HepG2 (cell line): ENCODE results near the gene EFCAB8. TPM values are rescaled to one million over a fixed set of nuclear protein-coding genes. Genes with fewer than 3 reads are reported as not detected.

Experiments
- CHD2 ChIP-seq: IDR thresholded peaks from 2 replicates; pipeline ENCODE4 v1.6.1; 2011; ENCODE audit warnings: low read depth, low read length, improper control_type of control experiment
- CREB3 ChIP-seq: sonication (generic); formaldehyde crosslinking; IDR thresholded peaks from 2 replicates; pipeline ENCODE4 v1.5.0; 2020; ENCODE audit warnings: missing genetic modification reagents
- FOXA1 ChIP-seq, 2 experiments: fragments of 450-650 bp in 1 of 2; sonication (generic) in 1 of 2; formaldehyde crosslinking in 1 of 2; IDR thresholded peaks; 2 replicates each; pipeline versions ENCODE4 v1.4.0 to v1.6.1; 2016 to 2020; ENCODE audit warnings: missing genetic modification reagents in 1 of 2
- IRF1 ChIP-seq: sonication (generic); formaldehyde crosslinking; IDR thresholded peaks from 2 replicates; pipeline ENCODE4 v1.4.0; 2020; ENCODE audit warnings: low read depth, mild to moderate bottlenecking, missing genetic modification reagents
- MAFF ChIP-seq: IDR thresholded peaks from 2 replicates; pipeline ENCODE4 v1.6.1; 2011; ENCODE audit warnings: low read depth, low read length, improper control_type of control experiment
- NAIF1 ChIP-seq: sonication (generic); formaldehyde crosslinking; IDR thresholded peaks from 2 replicates; pipeline ENCODE4 v1.5.0; 2020; ENCODE audit warnings: mild to moderate bottlenecking, missing genetic modification reagents, borderline replicate concordance
- NFYC ChIP-seq: IDR thresholded peaks from 2 replicates; pipeline ENCODE4 v1.6.1; 2016; ENCODE audit warnings: missing genetic modification reagents, missing compliant biosample characterization
- PLRG1 ChIP-seq: fragments of 450-650 bp; conservative IDR thresholded peaks from 2 replicates; pipeline ENCODE4 v1.6.1; 2016
- RFXAP ChIP-seq: sonication (generic); formaldehyde crosslinking; IDR thresholded peaks from 2 replicates; pipeline ENCODE4 v1.4.0; 2020; ENCODE audit warnings: missing genetic modification reagents, borderline replicate concordance
- TOPORS ChIP-seq: sonication (generic); formaldehyde crosslinking; IDR thresholded peaks from 2 replicates; pipeline ENCODE4 v1.8.0; 2023; ENCODE audit warnings: mild to moderate bottlenecking, missing genetic modification reagents
- ZBED4 ChIP-seq: sonication (generic); formaldehyde crosslinking; IDR thresholded peaks from 2 replicates; pipeline ENCODE4 v1.4.0; 2020; ENCODE audit warnings: missing genetic modification reagents, borderline replicate concordance
- ZBTB46 ChIP-seq: sonication (generic); formaldehyde crosslinking; IDR thresholded peaks from 2 replicates; pipeline ENCODE4 v1.4.0; 2020; ENCODE audit warnings: mild to moderate bottlenecking, missing genetic modification reagents, borderline replicate concordance
- ZNF124 ChIP-seq: sonication (generic); formaldehyde crosslinking; IDR thresholded peaks from 2 replicates; pipeline ENCODE4 v1.4.0; 2020; ENCODE audit warnings: missing genetic modification reagents
- ZNF33A ChIP-seq: sonication (generic); formaldehyde crosslinking; IDR thresholded peaks from 2 replicates; pipeline ENCODE4 v1.5.1; 2020; ENCODE audit warnings: missing genetic modification reagents, mild to moderate bottlenecking, moderate library complexity, borderline replicate concordance
- ZNF543 ChIP-seq: sonication (generic); formaldehyde crosslinking; IDR thresholded peaks from 2 replicates; pipeline ENCODE4 v1.4.0; 2020; ENCODE audit warnings: mild to moderate bottlenecking, missing genetic modification reagents
- ZNF788 ChIP-seq: sonication (generic); formaldehyde crosslinking; IDR thresholded peaks from 2 replicates; pipeline ENCODE4 v1.5.0; 2020; ENCODE audit warnings: mild to moderate bottlenecking, missing genetic modification reagents, borderline replicate concordance
- ZZZ3 ChIP-seq: sonication (generic); formaldehyde crosslinking; IDR thresholded peaks from 2 replicates; pipeline ENCODE4 v1.4.0; 2020; ENCODE audit warnings: missing genetic modification reagents, mild to moderate bottlenecking, borderline replicate concordance
- polyA plus RNA-seq, 8 experiments: library from polyadenylated mRNA; depleted of rRNA in 3 of 8; stranded (reverse) in 7 of 8; unstranded in 1 of 8; fragments of >200 nt; fragmentation: Illumina TruSeq in 4 of 8; extraction: Trizol in 4 of 8; gene quantifications; 2 replicates each; pipeline versions ENCODE4 v1.2.1 to v1.2.3, GENCODE V29; 2011 to 2016; ENCODE audit warnings: low read depth in 4 of 8, missing spikeins in 1 of 8, mixed read lengths in 1 of 8; ENCODE audit not compliant: insufficient read depth in 1 of 8
- total RNA-seq, 5 experiments: library from RNA; depleted of rRNA; stranded (reverse); fragments of >200 nt; fragmentation: Illumina TruSeq; extraction: Trizol; gene quantifications; 2 replicates each; pipeline ENCODE4 v1.2.3, GENCODE V29; 2016; ENCODE audit warnings: low read depth in 1 of 5

The EFCAB8 gene
- total and polyA plus RNA-seq, 2 of the 13 experiments (the other 11 are each of a cell fraction or from before 2014, with no cell fraction given): 0.15 to 0.22 TPM

- peak; percentile 50; the same call in 1 of the 2 replicates for TF ChIP-seq ZNF543 (CRISPR knock-in tag)
- no peak for TF ChIP-seq IRF1 (CRISPR knock-in tag)
- no peak for TF ChIP-seq ZBED4 (CRISPR knock-in tag)
- TF ChIP-seq ZNF33A (CRISPR knock-in tag): no peak
- no peak for TF ChIP-seq PLRG1
- no peak for TF ChIP-seq NFYC (CRISPR knock-in tag)
- TF ChIP-seq ZBTB46 (CRISPR knock-in tag): no peak
- TF ChIP-seq TOPORS (CRISPR knock-in tag): no peak
- no peak for TF ChIP-seq ZNF124
- no peak for TF ChIP-seq FOXA1 (IDR thresholded peaks at IDR 0.05)
- no peak for TF ChIP-seq FOXA1 (CRISPR knock-in tag; IDR thresholded peaks at IDR 0.05)
- TF ChIP-seq CHD2: 0 out of 2 replicates have a peak, but pooled peaks have one; percentile 13
- TF ChIP-seq ZNF788 (CRISPR knock-in tag): 0 out of 2 replicates have a peak, but pooled peaks have one; percentile 17
- no peak for TF ChIP-seq CREB3 (CRISPR knock-in tag)
- TF ChIP-seq RFXAP (CRISPR knock-in tag): peak; percentile 28; the same call in 1 of the 2 replicates
- TF ChIP-seq ZZZ3: 0 out of 2 replicates have a peak, but pooled peaks have one; percentile 49
- TF ChIP-seq NAIF1 (CRISPR knock-in tag): no peak
- TF ChIP-seq MAFF: no peak
Measured at GRCh38 chr20:32975698-32976674, 117.3 kb downstream of the EFCAB8 start (continued).
